Fibroblast of skin of left quadriceps (primary cell): ENCODE results near the gene NPM1.
"Not testable (repeated sequence)": the region's sequence is repeated elsewhere in the genome, so short reads cannot be mapped to it uniquely, and the experiment has no call there.

ENCODE experiments used
- DNase-seq, 2 experiments: peaks; one replicate each; pipeline ENCODE4 v3.0.0-alpha.2; 2013; ENCODE audit warnings: low read depth in 2 of 2

The NPM1 gene

GRCh38 chr5:171413153-171413910 is 25.7 kb downstream of the NPM1 start:
- DNase-seq: no peak

GRCh38 chr5:171413993-171414392 is 26.3 kb downstream of the NPM1 start:
- DNase-seq: not testable (repeated sequence)

- no peak for DNase-seq
These were observed 27.6 kb downstream of the NPM1 start for GRCh38 chr5:171415115-171415730.

GRCh38 chr5:171416160-171417049 is 28.8 kb downstream of the NPM1 start:
- DNase-seq: no peak

- peak; percentile 31 to 42 for DNase-seq
These were observed 30.8 kb downstream of the NPM1 start for GRCh38 chr5:171418316-171418981.

- no peak for DNase-seq
These were observed 31.5 kb downstream of the NPM1 start, which contains the start of gene FGF18 for GRCh38 chr5:171418982-171419687. FGF18 (plus strand) TSS chr5:171419647; CDS start chr5:171420200, 553 bp downstream.

GRCh38 chr5:171419688-171420430 is 32.2 kb downstream of the NPM1 start:
- DNase-seq: no peak

- peak; percentile 77 to 79 for DNase-seq
These were observed 33.0 kb downstream of the NPM1 start for GRCh38 chr5:171420431-171421241.

GRCh38 chr5:171421331-171422262 is 33.9 kb downstream of the NPM1 start:
- no peak for DNase-seq

- no peak for DNase-seq
These were observed 34.8 kb downstream of the NPM1 start for GRCh38 chr5:171422495-171422894.

GRCh38 chr5:171422902-171423663 is 35.4 kb downstream of the NPM1 start:
- DNase-seq: no peak

- DNase-seq: no peak
These were observed 37.1 kb downstream of the NPM1 start for GRCh38 chr5:171424726-171425125.

- DNase-seq: no peak
These were observed 38.1 kb downstream of the NPM1 start for GRCh38 chr5:171425596-171426244.

GRCh38 chr5:171426266-171426665 is 38.6 kb downstream of the NPM1 start:
- DNase-seq: no peak

GRCh38 chr5:171426680-171427079 is 39.0 kb downstream of the NPM1 start:
- no peak for DNase-seq

GRCh38 chr5:171427318-171428167 is 39.9 kb downstream of the NPM1 start:
- no peak for DNase-seq
